GM23338 (cell line): Measurements from ENCODE around the gene UGT1A3.

Source experiments
- CTCF ChIP-seq, 2 experiments: fragments of 200-600 bp in 1 of 2; sonication (generic) in 1 of 2; conservative IDR thresholded peaks; 2 replicates each; pipeline versions ENCODE4 v1.5.1 to v1.6.1; 2016 to 2017; ENCODE audit warnings: antibody characterized with exemption in 2 of 2, low read depth in 2 of 2, mild to moderate bottlenecking in 2 of 2, moderate library complexity in 1 of 2
- EZH2 ChIP-seq: fragments of 200-600 bp; sonication (generic); IDR thresholded peaks from one replicate; pipeline ENCODE4 v1.8.0; 2017; ENCODE audit warnings: antibody characterized with exemption, mild to moderate bottlenecking, low read depth; ENCODE audit not compliant: unreplicated experiment
- EZH2phosphoT487 ChIP-seq: fragments of 200-600 bp; sonication (generic); IDR thresholded peaks from one replicate; pipeline ENCODE4 v1.8.1; 2018; ENCODE audit warnings: antibody characterized with exemption; ENCODE audit not compliant: unreplicated experiment
- POLR2AphosphoS5 ChIP-seq: IDR thresholded peaks from 2 replicates; pipeline ENCODE4 v1.6.1; 2016; ENCODE audit warnings: antibody characterized with exemption, low read depth
- REST ChIP-seq: IDR thresholded peaks from one replicate; pipeline ENCODE4 v1.6.1; 2018; ENCODE audit warnings: antibody characterized with exemption; ENCODE audit not compliant: unreplicated experiment
- STAT1 ChIP-seq: IDR thresholded peaks from one replicate; pipeline ENCODE4 v1.6.1; 2016; ENCODE audit warnings: antibody characterized with exemption; ENCODE audit not compliant: unreplicated experiment

- TF ChIP-seq EZH2phosphoT487 (no peak), CTCF (conservative IDR thresholded peaks at IDR 0.05; ENCODE audit: low read depth in 2 of 2) (no peak), POLR2AphosphoS5 (no peak), EZH2 (no peak), REST (no peak), STAT1 (no peak)
Observed at GRCh38 chr2:233803994-233804393, 75.2 kb downstream of the UGT1A3 start.
